T-cell (primary cell): Measurements from ENCODE around the gene GNAS. TPM values are rescaled to one million over a fixed set of nuclear protein-coding genes. Genes with fewer than 3 reads are reported as not detected.

ENCODE experiments used
- ATAC-seq, 4 experiments: fragments of 200-7000 bp in 3 of 4; fragments of 150-1000 bp in 1 of 4; cut with Tn5 transposase; replicated peaks in 1 of 4; 1 replicate in 3 of 4; 2 replicates in 1 of 4; pipeline ENCODE4 v1.10.0; 2021; ENCODE audit warnings: moderate library complexity in 3 of 4, mild to moderate bottlenecking in 2 of 4, moderate number of reproducible peaks in 1 of 4
- CTCF ChIA-PET, 2 donors: fragments of 300-600 bp; sonication (Branson Sonifier 250); formaldehyde crosslinking; loops; one replicate each; lab custom pipeline; 2022; ENCODE audit warnings: antibody characterized with exemption in 2 of 2; lab: Charles Lee
- POLR2A ChIA-PET, 2 donors: fragments of 300-600 bp; sonication (Branson Sonifier 250); formaldehyde crosslinking; loops; one replicate each; lab custom pipeline; 2022; ENCODE audit warnings: antibody characterized with exemption in 2 of 2; lab: Charles Lee
- DNase-seq, 35 experiments: peaks; one replicate each; pipeline versions ENCODE4 v3.0.0 to v3.0.0-alpha.2; 2013 to 2023
- H3K27ac ChIP-seq: one replicate; pipeline ENCODE4 v1.5.1; 2013; ENCODE audit warnings: low read length
- H3K27me3 ChIP-seq, 2 experiments: replicated peaks in 1 of 2; 1 replicate in 1 of 2; 2 replicates in 1 of 2; pipeline versions ENCODE4 v1.6.1 to v1.7.0; 2013; ENCODE audit warnings: low read length in 1 of 2, mixed read lengths in 1 of 2; ENCODE audit not compliant: control insufficient read depth in 2 of 2, insufficient read depth in 2 of 2; ENCODE audit errors: extremely low read depth in 1 of 2
- H3K36me3 ChIP-seq, 2 donors: 1 replicate in 1 of 2; 2 replicates in 1 of 2; pipeline versions ENCODE4 v1.6.1 to v1.7.0; 2013; ENCODE audit warnings: low read length in 1 of 2; ENCODE audit not compliant: control insufficient read depth in 2 of 2, insufficient read depth in 1 of 2; ENCODE audit errors: extremely low read depth in 1 of 2
- H3K4me1 ChIP-seq, 2 experiments: 1 replicate in 1 of 2; 2 replicates in 1 of 2; pipeline versions ENCODE4 v1.6.1 to v1.7.0; 2013; ENCODE audit warnings: low read length in 2 of 2, mixed read lengths in 1 of 2; ENCODE audit not compliant: insufficient read depth in 2 of 2, control insufficient read depth in 1 of 2; ENCODE audit errors: extremely low read depth in 1 of 2
- H3K4me3 ChIP-seq, 2 donors: 1 replicate in 1 of 2; 2 replicates in 1 of 2; pipeline versions ENCODE4 v1.5.1 to v1.7.0; 2013; ENCODE audit warnings: mild to moderate bottlenecking in 2 of 2, low read length in 1 of 2, moderate library complexity in 1 of 2; ENCODE audit not compliant: control insufficient read depth in 1 of 2; ENCODE audit errors: extremely low read depth in 1 of 2
- H3K9me3 ChIP-seq: 2 replicates; pipeline ENCODE4 v1.7.0; 2013
- H3K27ac Mint-ChIP-seq, 2 donors: one replicate each; pipeline ENCODE4 v1.8.0; 2020 to 2021; ENCODE audit warnings: mild to moderate bottlenecking in 2 of 2, mixed read lengths in 2 of 2
- H3K27me3 Mint-ChIP-seq, 2 donors: one replicate each; pipeline ENCODE4 v1.8.0; 2021 to 2022; ENCODE audit warnings: mixed read lengths in 2 of 2
- H3K36me3 Mint-ChIP-seq: one replicate; pipeline ENCODE4 v1.8.0; 2021; ENCODE audit warnings: mixed read lengths
- H3K4me1 Mint-ChIP-seq, 3 donors: one replicate each; pipeline ENCODE4 v1.8.0; 2020 to 2022; ENCODE audit warnings: mixed read lengths in 3 of 3, mild to moderate bottlenecking in 1 of 3
- H3K4me3 Mint-ChIP-seq, 3 donors: one replicate each; pipeline ENCODE4 v1.8.0; 2020 to 2022; ENCODE audit warnings: mild to moderate bottlenecking in 3 of 3, mixed read lengths in 3 of 3, moderate library complexity in 3 of 3
- H3K9me3 Mint-ChIP-seq, 3 donors: one replicate each; pipeline ENCODE4 v1.8.0; 2020 to 2022; ENCODE audit warnings: mixed read lengths in 3 of 3
- WGBS: methylation state at CpG from one replicate; pipeline ENCODE4 v1.1.5; 2013; ENCODE audit warnings: missing lambda C conversion rate; ENCODE audit not compliant: insufficient coverage; 5-methylcytosine and 5-hydroxymethylcytosine counted together
- total RNA-seq, 35 experiments: library from RNA in 6 of 35; stranded (reverse) in 6 of 35; fragments of 120-200 nt in 1 of 35; gene quantifications; one replicate each; pipeline versions ENCODE4 v1.2.1 to v1.2.4 and lab custom pipeline; 2013 to 2026

The GNAS gene
- total RNA-seq, 5 donors from 2014 or later (not counting 1 experiment from before 2014, with no cell fraction given): 578 to 855 (median 640) TPM

GRCh38 chr20:58921564-58921963, 69.0 kb downstream of the GNAS start:
- Histone ChIP-seq H3K36me3 (no peaks in the 10 kb centered on the region), H3K9me3 (no peaks in the 10 kb centered on the region), H3K4me1 (no peaks in the 10 kb centered on the region), H3K27ac (no peak overlapping the region), H3K27me3 (peaks cover 0 to 3% of the 10 kb centered on the region in 2 experiments), H3K4me3 (no peak overlapping the region)
- no peaks in the 10 kb centered on the region for H3K27me3 Mint-ChIP-seq
- POLR2A ChIA-PET: interaction anchor here in 1 of 2 donors (0.5 kb wide), 1 partner anchor 269 kb away, joined by 9 read pairs; no protein-coding TSS in a partner anchor
- DNase-seq (no peak), ATAC-seq (no peak)
- 81% methylated on average over 3 of the region's 6 CpGs for WGBS
- no peaks in the 10 kb centered on the region for H3K4me1 Mint-ChIP-seq
- CTCF ChIA-PET: no interaction called here
- H3K27ac Mint-ChIP-seq: no peak overlapping the region
- no peaks in the 10 kb centered on the region for H3K9me3 Mint-ChIP-seq
- H3K36me3 Mint-ChIP-seq: no peaks in the 10 kb centered on the region
- H3K4me3 Mint-ChIP-seq: no peak overlapping the region

GRCh38 chr20:58922036-58922435, 69.5 kb downstream of the GNAS start:
- Mint-ChIP-seq H3K4me3 (no peak overlapping the region), H3K27ac (no peak overlapping the region), H3K9me3 (no peaks in the 10 kb centered on the region), H3K4me1 (no peaks in the 10 kb centered on the region), H3K36me3 (no peaks in the 10 kb centered on the region), H3K27me3 (no peaks in the 10 kb centered on the region)
- ChIA-PET CTCF (interaction anchor here in 1 of 2 donors (0.5 kb wide), 1 partner anchor 33 kb away, joined by 4 read pairs; no protein-coding TSS in a partner anchor), POLR2A (no interaction called here)
- H3K4me3 ChIP-seq: no peak overlapping the region
- H3K9me3 ChIP-seq: no peaks in the 10 kb centered on the region
- H3K4me1 ChIP-seq: no peaks in the 10 kb centered on the region
- DNase-seq (no peak), ATAC-seq (no peak)
- no peak overlapping the region for H3K27ac ChIP-seq
- H3K27me3 ChIP-seq: peaks cover 0 to 3% of the 10 kb centered on the region in 2 experiments
- WGBS: no CpG with 5 or more reads among the region's 1 CpG
- H3K36me3 ChIP-seq: no peaks in the 10 kb centered on the region

- no peak overlapping the region for H3K27ac ChIP-seq
- no peaks in the 10 kb centered on the region for H3K36me3 Mint-ChIP-seq
- H3K27me3 Mint-ChIP-seq: no peaks in the 10 kb centered on the region
- H3K27me3 ChIP-seq: peaks cover 0 to 1% of the 10 kb centered on the region in 2 experiments
- H3K4me3 Mint-ChIP-seq: no peak overlapping the region
- no peaks in the 10 kb centered on the region for H3K4me1 Mint-ChIP-seq
- ATAC-seq: no peak
- H3K4me1 ChIP-seq: no peaks in the 10 kb centered on the region
- no peak overlapping the region for H3K4me3 ChIP-seq
- DNase-seq: no peak
- ChIA-PET POLR2A (interaction anchor here in 1 of 2 donors (0.7 to 0.8 kb wide), 2 partner anchors 11 to 291 kb away, joined by 3 read pairs; no protein-coding TSS in a partner anchor), CTCF (interaction anchor here in 1 of 2 donors (0.7 kb wide), 1 partner anchor 47 kb away, joined by 3 read pairs; no protein-coding TSS in a partner anchor)
- H3K36me3 ChIP-seq: no peaks in the 10 kb centered on the region
- no peaks in the 10 kb centered on the region for H3K9me3 Mint-ChIP-seq
- WGBS: 100% methylated on average over 5 of the region's 8 CpGs
- H3K27ac Mint-ChIP-seq: no peak overlapping the region
- no peaks in the 10 kb centered on the region for H3K9me3 ChIP-seq
Observed at GRCh38 chr20:58923117-58923712, 70.7 kb downstream of the GNAS start.

GRCh38 chr20:58926802-58927489, 74.4 kb downstream of the GNAS start:
- Histone ChIP-seq H3K4me3 (no peak overlapping the region), H3K4me1 (no peaks in the 10 kb centered on the region), H3K27ac (no peak overlapping the region), H3K9me3 (no peaks in the 10 kb centered on the region), H3K27me3 (peaks cover 0 to 9% of the 10 kb centered on the region in 2 experiments), H3K36me3 (no peaks in the 10 kb centered on the region)
- CTCF ChIA-PET: no interaction called here
- H3K4me1 Mint-ChIP-seq: no peaks in the 10 kb centered on the region
- ATAC-seq: no peak
- no peaks in the 10 kb centered on the region for H3K9me3 Mint-ChIP-seq
- POLR2A ChIA-PET: no interaction called here
- H3K36me3 Mint-ChIP-seq: no peaks in the 10 kb centered on the region
- no peak overlapping the region for H3K27ac Mint-ChIP-seq
- no peak for DNase-seq
- H3K27me3 Mint-ChIP-seq: peaks cover 9 to 15% of the 10 kb centered on the region in 2 donors
- H3K4me3 Mint-ChIP-seq: no peak overlapping the region
- WGBS: 80% methylated on average over 9 of the region's 10 CpGs

GRCh38 chr20:58927490-58928061, 75.1 kb downstream of the GNAS start:
- no peaks in the 10 kb centered on the region for H3K9me3 Mint-ChIP-seq
- DNase-seq: no peak
- H3K4me1 ChIP-seq: no peaks in the 10 kb centered on the region
- H3K9me3 ChIP-seq: no peaks in the 10 kb centered on the region
- peaks cover 0 to 9% of the 10 kb centered on the region in 2 experiments for H3K27me3 ChIP-seq
- ChIA-PET CTCF (no interaction called here), POLR2A (no interaction called here)
- H3K27ac ChIP-seq: no peak overlapping the region
- peaks cover 14 to 17% of the 10 kb centered on the region in 2 donors for H3K27me3 Mint-ChIP-seq
- no peak overlapping the region for H3K27ac Mint-ChIP-seq
- H3K4me1 Mint-ChIP-seq: no peaks in the 10 kb centered on the region
- no peak overlapping the region for H3K4me3 ChIP-seq
- no peak overlapping the region for H3K4me3 Mint-ChIP-seq
- no peaks in the 10 kb centered on the region for H3K36me3 Mint-ChIP-seq
- no peaks in the 10 kb centered on the region for H3K36me3 ChIP-seq
- 90% methylated on average over 2 of the region's 7 CpGs for WGBS
- ATAC-seq: no peak

GRCh38 chr20:58930496-58930895, 78.0 kb downstream of the GNAS start:
- no peak overlapping the region for H3K4me3 ChIP-seq
- WGBS: 100% methylated on average over 1 of the region's 3 CpGs
- no peaks in the 10 kb centered on the region for H3K4me1 ChIP-seq
- H3K27ac ChIP-seq: no peak overlapping the region
- ChIA-PET POLR2A (no interaction called here), CTCF (no interaction called here)
- Mint-ChIP-seq H3K9me3 (no peaks in the 10 kb centered on the region), H3K4me3 (no peak overlapping the region), H3K4me1 (no peaks in the 10 kb centered on the region), H3K27ac (no peak overlapping the region), H3K36me3 (no peaks in the 10 kb centered on the region), H3K27me3 (peaks cover 15 to 32% of the 10 kb centered on the region in 2 donors)
- peaks cover 0 to 14% of the 10 kb centered on the region in 2 experiments for H3K27me3 ChIP-seq
- no peaks in the 10 kb centered on the region for H3K36me3 ChIP-seq
- no peaks in the 10 kb centered on the region for H3K9me3 ChIP-seq
- ATAC-seq (no peak), DNase-seq (no peak)
